Effector memory CD8-positive, alpha-beta T cell (primary cell): Measurements from ENCODE around the gene ZNF700.
"Not testable (repeated sequence)": the region's sequence is repeated elsewhere in the genome, so short reads cannot be mapped to it uniquely, and the experiment has no call there.

Source experiments
- ATAC-seq: fragments of 150-1000 bp; cut with Tn5 transposase; replicated peaks from 2 replicates; pipeline ENCODE4 v1.10.0; 2021; ENCODE audit warnings: mild to moderate bottlenecking, moderate library complexity
- DNase-seq, 3 experiments: peaks; one replicate each; pipeline ENCODE4 v3.0.0; 2021
- H3K27ac Mint-ChIP-seq, 2 donors: one replicate each; pipeline ENCODE4 v1.8.0; 2022; ENCODE audit warnings: mild to moderate bottlenecking in 2 of 2, mixed read lengths in 2 of 2, moderate library complexity in 2 of 2
- H3K27me3 Mint-ChIP-seq, 2 donors: one replicate each; pipeline ENCODE4 v1.8.0; 2022; ENCODE audit warnings: mixed read lengths in 2 of 2
- H3K36me3 Mint-ChIP-seq: one replicate; pipeline ENCODE4 v1.8.0; 2022; ENCODE audit warnings: mild to moderate bottlenecking, moderate library complexity, mixed read lengths; ENCODE audit not compliant: insufficient read depth
- H3K4me1 Mint-ChIP-seq, 2 donors: one replicate each; pipeline ENCODE4 v1.8.0; 2022; ENCODE audit warnings: low read depth in 2 of 2, mixed read lengths in 2 of 2
- H3K4me3 Mint-ChIP-seq, 2 donors: one replicate each; pipeline ENCODE4 v1.8.0; 2022; ENCODE audit warnings: mild to moderate bottlenecking in 2 of 2, mixed read lengths in 2 of 2, moderate library complexity in 2 of 2
- H3K9me3 Mint-ChIP-seq, 2 donors: one replicate each; pipeline ENCODE4 v1.8.0; 2022; ENCODE audit warnings: mixed read lengths in 2 of 2

The ZNF700 gene

GRCh38 chr19:11982526-11982925, 57.6 kb downstream of the ZNF700 start:
- Mint-ChIP-seq H3K4me3 (no peak overlapping the region), H3K36me3 (peaks cover 4% of the 10 kb centered on the region), H3K27ac (no peak overlapping the region), H3K27me3 (no peaks in the 10 kb centered on the region), H3K4me1 (peaks cover under 1 to 4% of the 10 kb centered on the region in 2 donors), H3K9me3 (peaks cover 0 to 4% of the 10 kb centered on the region in 2 donors)
- DNase-seq, result no peak
- ATAC-seq, result no peak

GRCh38 chr19:11984986-11985385, 60.1 kb downstream of the ZNF700 start:
- H3K36me3 Mint-ChIP-seq, result peaks cover 16% of the 10 kb centered on the region
- no peak overlapping the region for H3K27ac Mint-ChIP-seq
- ATAC-seq (no peak), DNase-seq (peak in 1 of 3 experiments; percentile 1)
- H3K4me1 Mint-ChIP-seq, result peaks cover 12 to 15% of the 10 kb centered on the region in 2 donors
- H3K9me3 Mint-ChIP-seq, result peaks cover 0 to 2% of the 10 kb centered on the region in 2 donors
- no peak overlapping the region for H3K4me3 Mint-ChIP-seq
- H3K27me3 Mint-ChIP-seq, result no peaks in the 10 kb centered on the region

DNA sequence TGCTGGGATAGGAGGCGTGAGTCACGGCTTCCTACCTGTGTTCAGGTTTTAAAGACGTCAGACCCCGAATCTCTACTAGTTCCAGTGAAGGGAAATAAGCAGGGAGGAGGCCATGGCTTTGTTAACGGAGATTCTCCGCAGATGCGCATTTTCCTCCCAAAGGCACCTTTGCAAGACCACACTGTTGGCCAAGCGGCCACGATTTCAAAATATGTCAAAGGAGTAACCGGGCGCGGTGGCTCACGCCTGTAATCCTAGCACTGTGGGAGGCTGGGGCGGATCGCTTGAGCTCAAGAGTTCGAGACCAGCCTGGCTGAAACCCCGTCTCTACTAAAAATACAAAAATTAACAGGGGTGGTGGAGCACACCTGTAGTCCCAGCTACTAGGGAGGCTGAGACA, 61.8 kb downstream of the ZNF700 start:
- DNase-seq (no peak), ATAC-seq (no peak)
- H3K9me3 Mint-ChIP-seq, result no peaks in the 10 kb centered on the region
- no peaks in the 10 kb centered on the region for H3K27me3 Mint-ChIP-seq
- peaks cover 17 to 21% of the 10 kb centered on the region in 2 donors for H3K4me1 Mint-ChIP-seq
- H3K36me3 Mint-ChIP-seq, result peaks cover 16% of the 10 kb centered on the region
- peak overlapping the region; percentile 98 to 99 for H3K4me3 Mint-ChIP-seq
- H3K27ac Mint-ChIP-seq, result no peak overlapping the region

DNA sequence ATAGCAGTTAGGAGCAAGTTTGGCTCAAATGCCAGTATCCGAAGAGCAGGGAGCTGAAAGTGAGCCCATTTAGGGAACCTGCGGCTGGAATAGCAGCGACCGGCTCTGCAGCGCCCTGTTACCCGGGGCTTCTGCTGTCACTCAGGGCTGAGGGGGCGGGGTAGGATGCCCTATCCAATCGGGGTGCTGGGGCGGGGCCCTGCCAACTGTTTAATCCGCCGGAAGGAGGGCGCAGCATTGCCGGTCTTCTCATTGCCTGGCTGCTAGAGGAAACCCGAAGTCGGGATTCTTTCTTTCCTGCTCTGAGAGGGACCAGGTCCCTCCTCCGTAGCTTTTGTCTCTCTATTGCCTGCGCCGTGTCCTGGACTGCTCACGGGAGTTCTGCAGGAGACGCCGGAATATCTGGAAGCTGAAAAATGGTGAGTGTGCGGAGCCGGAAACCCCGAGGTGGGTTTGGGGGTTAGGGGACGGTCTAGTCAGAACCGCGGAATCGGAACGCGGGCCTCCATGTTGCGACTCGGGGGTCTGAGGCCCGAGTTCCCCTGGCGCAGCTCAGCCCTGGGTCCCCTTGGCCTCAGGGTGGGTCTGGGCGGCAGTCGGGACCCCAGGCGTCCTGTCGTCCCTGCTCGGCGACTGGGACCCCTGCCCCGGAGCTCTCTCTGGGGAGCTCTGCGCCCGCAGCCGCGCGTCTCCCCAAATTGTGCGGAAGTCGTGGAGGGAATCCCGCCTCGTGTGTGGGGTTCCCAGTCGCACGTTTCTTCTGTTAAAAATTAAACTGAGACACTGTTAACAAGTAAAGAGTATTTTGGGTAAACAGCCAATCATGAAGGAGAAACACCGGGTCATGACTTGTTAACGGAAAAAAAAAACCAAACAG, 62.7 kb downstream of the ZNF700 start:
- peak overlapping the region; percentile 98 to 99 for H3K4me3 Mint-ChIP-seq
- peak overlapping the region; percentile 82 to 89 for H3K27ac Mint-ChIP-seq
- H3K36me3 Mint-ChIP-seq, result peaks cover 16% of the 10 kb centered on the region
- DNase-seq, result peak; percentile 80 to 82 (median 81)
- ATAC-seq, result peak; percentile 90
- H3K27me3 Mint-ChIP-seq, result no peaks in the 10 kb centered on the region
- peaks cover 18 to 25% of the 10 kb centered on the region in 2 donors for H3K4me1 Mint-ChIP-seq
- no peaks in the 10 kb centered on the region for H3K9me3 Mint-ChIP-seq

DNA sequence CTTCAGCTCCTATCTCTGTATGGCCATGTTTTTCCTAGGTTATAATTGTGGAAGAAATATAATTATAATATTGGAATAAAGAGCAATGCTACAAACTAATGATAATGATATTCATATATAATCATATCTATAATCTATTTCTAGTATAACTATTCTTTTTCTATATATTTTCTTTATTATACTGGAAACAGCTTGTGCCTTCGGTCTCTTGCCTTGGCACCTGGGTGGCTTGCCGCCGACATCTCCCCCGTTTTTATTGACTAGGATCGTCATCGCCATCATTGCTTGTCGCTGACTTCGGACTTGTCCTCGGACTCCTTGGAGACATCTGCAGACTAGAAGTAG, 64.2 kb downstream of the ZNF700 start:
- no peak for DNase-seq
- Mint-ChIP-seq H3K4me3 (peak overlapping the region; percentile 98 to 99), H3K4me1 (peaks cover 19 to 34% of the 10 kb centered on the region in 2 donors), H3K27me3 (no peaks in the 10 kb centered on the region), H3K9me3 (no peaks in the 10 kb centered on the region), H3K27ac (peak overlapping the region; percentile 82 to 89), H3K36me3 (peaks cover 16% of the 10 kb centered on the region)
- no peak for ATAC-seq

GRCh38 chr19:11991921-11992320, 67.0 kb downstream of the ZNF700 start:
- not testable (repeated sequence) for DNase-seq, ATAC-seq, H3K4me3 Mint-ChIP-seq, H3K27ac Mint-ChIP-seq, H3K9me3 Mint-ChIP-seq, H3K27me3 Mint-ChIP-seq
- H3K4me1 Mint-ChIP-seq, result peaks cover 19 to 38% of the 10 kb centered on the region in 2 donors
- H3K36me3 Mint-ChIP-seq, result peaks cover 19% of the 10 kb centered on the region

- no peak overlapping the region for H3K27ac Mint-ChIP-seq
- no peak for ATAC-seq
- H3K27me3 Mint-ChIP-seq, result no peaks in the 10 kb centered on the region
- no peak overlapping the region for H3K4me3 Mint-ChIP-seq
- no peaks in the 10 kb centered on the region for H3K9me3 Mint-ChIP-seq
- no peak for DNase-seq
- peaks cover 15 to 35% of the 10 kb centered on the region in 2 donors for H3K4me1 Mint-ChIP-seq
- H3K36me3 Mint-ChIP-seq, result peaks cover 20% of the 10 kb centered on the region
These were observed 70.3 kb downstream of the ZNF700 start for GRCh38 chr19:11995174-11995573.
